Ishikawa (cell line): ENCODE results near the gene TMEM164.

Source experiments
- CREB1 ChIP-seq: IDR thresholded peaks from 2 replicates; pipeline ENCODE4 v1.6.1; 2012; ENCODE audit warnings: low read depth
- FOXM1 ChIP-seq: IDR thresholded peaks from 2 replicates; pipeline ENCODE4 v1.6.1; 2012; ENCODE audit warnings: low read depth, borderline replicate concordance
- TAF1 ChIP-seq: IDR thresholded peaks from 2 replicates; pipeline ENCODE4 v1.6.1; 2012; ENCODE audit warnings: low read depth, mild to moderate bottlenecking
- TCF12 ChIP-seq: IDR thresholded peaks from 2 replicates; pipeline ENCODE4 v1.6.1; 2012; ENCODE audit warnings: low read depth
- TEAD4 ChIP-seq: IDR thresholded peaks from 2 replicates; pipeline ENCODE4 v1.6.1; 2012
- YY1 ChIP-seq: IDR thresholded peaks from 2 replicates; pipeline ENCODE4 v1.6.1; 2012; ENCODE audit warnings: low read depth
- ZBTB7A ChIP-seq: IDR thresholded peaks from 2 replicates; pipeline ENCODE4 v1.6.1; 2012; ENCODE audit warnings: low read depth
- TF ChIP-seq, protein P1 (sequence below): IDR thresholded peaks from 2 replicates; pipeline ENCODE4 v1.6.1; 2012
- TF ChIP-seq, protein P2 (sequence below): IDR thresholded peaks from 2 replicates; pipeline ENCODE4 v1.6.1; 2012; ENCODE audit warnings: low read depth, mild to moderate bottlenecking

DNA sequence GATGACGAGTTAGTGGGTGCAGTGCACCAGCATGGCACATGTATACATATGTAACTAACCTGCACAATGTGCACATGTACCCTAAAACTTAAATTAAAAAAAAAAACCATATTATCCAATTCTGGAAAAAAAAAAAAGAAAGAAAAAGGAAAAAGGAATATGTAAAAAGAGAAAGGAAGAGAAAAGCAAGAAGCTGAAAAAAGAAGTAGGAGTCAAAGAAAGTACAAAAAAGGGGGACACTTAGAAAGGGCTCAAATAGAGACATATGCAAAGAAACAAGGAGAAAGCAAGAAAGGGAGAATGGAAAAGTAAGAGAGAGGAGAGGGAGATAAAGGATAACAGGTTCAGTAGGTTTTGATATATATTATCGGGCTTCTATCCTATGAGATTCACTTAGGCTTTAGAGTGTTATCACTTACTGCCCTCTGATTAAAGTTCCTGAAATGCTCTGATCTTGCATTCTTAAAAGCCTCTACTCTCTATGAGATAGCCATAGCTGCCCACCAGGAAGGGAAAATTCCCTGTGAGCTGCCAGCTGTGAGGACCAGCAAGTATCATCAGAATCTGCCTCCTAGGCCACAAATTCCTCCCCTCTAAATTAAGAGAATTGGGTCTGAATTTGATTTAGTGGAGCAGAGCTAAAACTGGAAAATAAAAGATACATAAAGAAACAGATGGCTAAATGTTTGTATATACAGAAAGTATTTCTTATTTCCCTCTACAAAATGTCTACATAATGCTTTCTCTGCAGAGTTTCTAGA lies 219.8 kb downstream of the TMEM164 start:
- TF ChIP-seq FOXM1 (no peak), TCF12 (no peak), CREB1 (no peak), YY1 (no peak), TAF1 (no peak), ZBTB7A (no peak), TEAD4 (no peak)
- TF ChIP-seq, protein P1, sequence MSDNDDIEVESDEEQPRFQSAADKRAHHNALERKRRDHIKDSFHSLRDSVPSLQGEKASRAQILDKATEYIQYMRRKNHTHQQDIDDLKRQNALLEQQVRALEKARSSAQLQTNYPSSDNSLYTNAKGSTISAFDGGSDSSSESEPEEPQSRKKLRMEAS: no peak
- TF ChIP-seq, protein P2, sequence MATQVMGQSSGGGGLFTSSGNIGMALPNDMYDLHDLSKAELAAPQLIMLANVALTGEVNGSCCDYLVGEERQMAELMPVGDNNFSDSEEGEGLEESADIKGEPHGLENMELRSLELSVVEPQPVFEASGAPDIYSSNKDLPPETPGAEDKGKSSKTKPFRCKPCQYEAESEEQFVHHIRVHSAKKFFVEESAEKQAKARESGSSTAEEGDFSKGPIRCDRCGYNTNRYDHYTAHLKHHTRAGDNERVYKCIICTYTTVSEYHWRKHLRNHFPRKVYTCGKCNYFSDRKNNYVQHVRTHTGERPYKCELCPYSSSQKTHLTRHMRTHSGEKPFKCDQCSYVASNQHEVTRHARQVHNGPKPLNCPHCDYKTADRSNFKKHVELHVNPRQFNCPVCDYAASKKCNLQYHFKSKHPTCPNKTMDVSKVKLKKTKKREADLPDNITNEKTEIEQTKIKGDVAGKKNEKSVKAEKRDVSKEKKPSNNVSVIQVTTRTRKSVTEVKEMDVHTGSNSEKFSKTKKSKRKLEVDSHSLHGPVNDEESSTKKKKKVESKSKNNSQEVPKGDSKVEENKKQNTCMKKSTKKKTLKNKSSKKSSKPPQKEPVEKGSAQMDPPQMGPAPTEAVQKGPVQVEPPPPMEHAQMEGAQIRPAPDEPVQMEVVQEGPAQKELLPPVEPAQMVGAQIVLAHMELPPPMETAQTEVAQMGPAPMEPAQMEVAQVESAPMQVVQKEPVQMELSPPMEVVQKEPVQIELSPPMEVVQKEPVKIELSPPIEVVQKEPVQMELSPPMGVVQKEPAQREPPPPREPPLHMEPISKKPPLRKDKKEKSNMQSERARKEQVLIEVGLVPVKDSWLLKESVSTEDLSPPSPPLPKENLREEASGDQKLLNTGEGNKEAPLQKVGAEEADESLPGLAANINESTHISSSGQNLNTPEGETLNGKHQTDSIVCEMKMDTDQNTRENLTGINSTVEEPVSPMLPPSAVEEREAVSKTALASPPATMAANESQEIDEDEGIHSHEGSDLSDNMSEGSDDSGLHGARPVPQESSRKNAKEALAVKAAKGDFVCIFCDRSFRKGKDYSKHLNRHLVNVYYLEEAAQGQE: no peak
